Liver (tissue), 9 donors: Measurements from ENCODE around the gene NAT16. TPM values are rescaled to one million over a fixed set of nuclear protein-coding genes. Genes with fewer than 3 reads are reported as not detected.

Experiments used
- DNase-seq: peaks from one replicate; pipeline ENCODE4 v3.0.0-alpha.2; 2017; ENCODE audit warnings: low spot score
- H3K27ac ChIP-seq, 2 donors: one replicate each; pipeline ENCODE4 v1.7.0; 2013; ENCODE audit warnings: inconsistent platforms in 2 of 2, low read length in 2 of 2, control low read depth in 1 of 2, low read depth in 1 of 2, mild to moderate bottlenecking in 1 of 2
- H3K27me3 ChIP-seq, 4 donors: one replicate each; pipeline versions ENCODE4 v1.6.1 to v1.7.0; 2013; ENCODE audit warnings: low read length in 3 of 4, inconsistent platforms in 1 of 4, mild to moderate bottlenecking in 1 of 4, moderate library complexity in 1 of 4; ENCODE audit not compliant: control insufficient read depth in 4 of 4, insufficient read depth in 4 of 4
- H3K36me3 ChIP-seq, 4 donors: one replicate each; pipeline versions ENCODE4 v1.6.1 to v1.7.0; 2013; ENCODE audit warnings: low read length in 3 of 4, mild to moderate bottlenecking in 3 of 4, low read depth in 1 of 4, moderate library complexity in 1 of 4; ENCODE audit not compliant: control insufficient read depth in 4 of 4, insufficient read depth in 3 of 4
- H3K4me1 ChIP-seq, 4 donors: one replicate each; pipeline versions ENCODE4 v1.6.1 to v1.7.0; 2013; ENCODE audit warnings: low read length in 3 of 4, mild to moderate bottlenecking in 3 of 4, moderate library complexity in 1 of 4; ENCODE audit not compliant: control insufficient read depth in 4 of 4, insufficient read depth in 4 of 4
- H3K4me3 ChIP-seq, 3 donors: one replicate each; pipeline versions ENCODE4 v1.6.1 to v1.7.0; 2013; ENCODE audit warnings: low read length in 3 of 3, control low read depth in 1 of 3, low read depth in 1 of 3, mild to moderate bottlenecking in 1 of 3
- H3K9ac ChIP-seq, 2 donors: one replicate each; pipeline ENCODE4 v1.7.0; 2013; ENCODE audit warnings: low read length in 2 of 2, mild to moderate bottlenecking in 2 of 2, moderate library complexity in 2 of 2, control low read depth in 1 of 2, low read depth in 1 of 2
- H3K9me3 ChIP-seq, 4 donors: one replicate each; pipeline versions ENCODE4 v1.6.1 to v1.7.0; 2013; ENCODE audit warnings: low read length in 3 of 4; ENCODE audit not compliant: control insufficient read depth in 4 of 4
- ATF3 ChIP-seq: IDR thresholded peaks from 2 replicates; pipeline ENCODE4 v1.6.1; 2016; ENCODE audit warnings: antibody characterized with exemption
- EGR1 ChIP-seq, 2 donors: IDR thresholded peaks; 2 replicates each; pipeline ENCODE4 v1.6.1; 2016 to 2018; ENCODE audit warnings: antibody characterized with exemption in 2 of 2, low read depth in 2 of 2
- FOXA1 ChIP-seq: IDR thresholded peaks from 2 replicates; pipeline ENCODE4 v1.6.1; 2016; ENCODE audit warnings: antibody characterized with exemption
- FOXA2 ChIP-seq: IDR thresholded peaks from 2 replicates; pipeline ENCODE4 v1.6.1; 2016; ENCODE audit warnings: antibody characterized with exemption
- GABPA ChIP-seq, 2 donors: IDR thresholded peaks in 1 of 2; conservative IDR thresholded peaks in 1 of 2; 2 replicates each; pipeline ENCODE4 v1.6.1; 2016; ENCODE audit warnings: antibody characterized with exemption in 2 of 2, mild to moderate bottlenecking in 1 of 2, moderate library complexity in 1 of 2
- HNF4A ChIP-seq, 2 donors: conservative IDR thresholded peaks; 2 replicates each; pipeline ENCODE4 v1.6.1; 2016; ENCODE audit warnings: antibody characterized with exemption in 2 of 2, mild to moderate bottlenecking in 2 of 2
- HNF4G ChIP-seq: IDR thresholded peaks from 2 replicates; pipeline ENCODE4 v1.6.1; 2016; ENCODE audit warnings: antibody characterized with exemption
- JUND ChIP-seq, 2 donors: IDR thresholded peaks; 2 replicates each; pipeline ENCODE4 v1.6.1; 2016; ENCODE audit warnings: antibody characterized with exemption in 2 of 2
- MAX ChIP-seq: IDR thresholded peaks from 2 replicates; pipeline ENCODE4 v1.6.1; 2016; ENCODE audit warnings: antibody characterized with exemption
- NR2F2 ChIP-seq: IDR thresholded peaks from 2 replicates; pipeline ENCODE4 v1.6.1; 2016; ENCODE audit warnings: antibody characterized with exemption
- RAD21 ChIP-seq, 2 donors: IDR thresholded peaks; 2 replicates each; pipeline ENCODE4 v1.6.1; 2016; ENCODE audit warnings: antibody characterized with exemption in 2 of 2, mild to moderate bottlenecking in 2 of 2
- RXRA ChIP-seq, 2 donors: IDR thresholded peaks; 2 replicates each; pipeline ENCODE4 v1.6.1; 2017 to 2018; ENCODE audit warnings: antibody characterized with exemption in 2 of 2, mild to moderate bottlenecking in 1 of 2
- SP1 ChIP-seq: IDR thresholded peaks from 2 replicates; pipeline ENCODE4 v1.6.1; 2018; ENCODE audit warnings: antibody characterized with exemption, mild to moderate bottlenecking
- TAF1 ChIP-seq: conservative IDR thresholded peaks from 2 replicates; pipeline ENCODE4 v1.6.1; 2016; ENCODE audit warnings: antibody characterized with exemption, mild to moderate bottlenecking
- YY1 ChIP-seq: IDR thresholded peaks from 2 replicates; pipeline ENCODE4 v1.6.1; 2016; ENCODE audit warnings: antibody characterized with exemption, mild to moderate bottlenecking
- WGBS: extraction: QIAGEN DNeasy Blood & Tissue Kit; methylation state at CpG from one replicate; pipeline ENCODE4 v1.1.7; 2013; 5-methylcytosine and 5-hydroxymethylcytosine counted together
- polyA plus RNA-seq, 2 donors: library from polyadenylated mRNA; stranded (reverse) in 1 of 2; unstranded in 1 of 2; fragments of 200-250 nt in 1 of 2; fragments of >200 nt in 1 of 2; fragmentation: Nextera tagmentation in 1 of 2; extraction: Ambion mirVana in 1 of 2; gene quantifications; one replicate each; pipeline versions ENCODE4 v1.2.1 to v1.2.3, GENCODE V29; 2013 to 2015
- total RNA-seq, 2 donors: library from RNA; depleted of rRNA; stranded (reverse); fragments of >200 nt; gene quantifications; one replicate each; pipeline ENCODE4 v1.2.3, GENCODE V29; 2014
- TF ChIP-seq, protein P1 (sequence below): fragments of 150-350 bp; IDR thresholded peaks from 2 replicates; pipeline ENCODE4 v1.5.1; 2017; ENCODE audit warnings: improper control_type of control experiment, low read depth, low read length; ENCODE audit not compliant: missing input control
- TF ChIP-seq, protein P2 (sequence below): IDR thresholded peaks from 2 replicates; pipeline ENCODE4 v1.6.1; 2016; ENCODE audit warnings: antibody characterized with exemption
- TF ChIP-seq, protein P3 (sequence below): IDR thresholded peaks from 2 replicates; pipeline ENCODE4 v1.6.1; 2016; ENCODE audit warnings: antibody characterized with exemption, mild to moderate bottlenecking
- donor health status: healthy.
- donor health status: healthy.
- donor health status: healthy.
- donor health status: healthy.
- donor health status: healthy.

Gene NAT16
- total and polyA plus RNA-seq, 4 donors = not detected

- TF ChIP-seq, protein P1, sequence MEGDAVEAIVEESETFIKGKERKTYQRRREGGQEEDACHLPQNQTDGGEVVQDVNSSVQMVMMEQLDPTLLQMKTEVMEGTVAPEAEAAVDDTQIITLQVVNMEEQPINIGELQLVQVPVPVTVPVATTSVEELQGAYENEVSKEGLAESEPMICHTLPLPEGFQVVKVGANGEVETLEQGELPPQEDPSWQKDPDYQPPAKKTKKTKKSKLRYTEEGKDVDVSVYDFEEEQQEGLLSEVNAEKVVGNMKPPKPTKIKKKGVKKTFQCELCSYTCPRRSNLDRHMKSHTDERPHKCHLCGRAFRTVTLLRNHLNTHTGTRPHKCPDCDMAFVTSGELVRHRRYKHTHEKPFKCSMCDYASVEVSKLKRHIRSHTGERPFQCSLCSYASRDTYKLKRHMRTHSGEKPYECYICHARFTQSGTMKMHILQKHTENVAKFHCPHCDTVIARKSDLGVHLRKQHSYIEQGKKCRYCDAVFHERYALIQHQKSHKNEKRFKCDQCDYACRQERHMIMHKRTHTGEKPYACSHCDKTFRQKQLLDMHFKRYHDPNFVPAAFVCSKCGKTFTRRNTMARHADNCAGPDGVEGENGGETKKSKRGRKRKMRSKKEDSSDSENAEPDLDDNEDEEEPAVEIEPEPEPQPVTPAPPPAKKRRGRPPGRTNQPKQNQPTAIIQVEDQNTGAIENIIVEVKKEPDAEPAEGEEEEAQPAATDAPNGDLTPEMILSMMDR = no peak
- no peak for TF ChIP-seq FOXA2
- no peak for TF ChIP-seq SP1
- TF ChIP-seq, protein P2, sequence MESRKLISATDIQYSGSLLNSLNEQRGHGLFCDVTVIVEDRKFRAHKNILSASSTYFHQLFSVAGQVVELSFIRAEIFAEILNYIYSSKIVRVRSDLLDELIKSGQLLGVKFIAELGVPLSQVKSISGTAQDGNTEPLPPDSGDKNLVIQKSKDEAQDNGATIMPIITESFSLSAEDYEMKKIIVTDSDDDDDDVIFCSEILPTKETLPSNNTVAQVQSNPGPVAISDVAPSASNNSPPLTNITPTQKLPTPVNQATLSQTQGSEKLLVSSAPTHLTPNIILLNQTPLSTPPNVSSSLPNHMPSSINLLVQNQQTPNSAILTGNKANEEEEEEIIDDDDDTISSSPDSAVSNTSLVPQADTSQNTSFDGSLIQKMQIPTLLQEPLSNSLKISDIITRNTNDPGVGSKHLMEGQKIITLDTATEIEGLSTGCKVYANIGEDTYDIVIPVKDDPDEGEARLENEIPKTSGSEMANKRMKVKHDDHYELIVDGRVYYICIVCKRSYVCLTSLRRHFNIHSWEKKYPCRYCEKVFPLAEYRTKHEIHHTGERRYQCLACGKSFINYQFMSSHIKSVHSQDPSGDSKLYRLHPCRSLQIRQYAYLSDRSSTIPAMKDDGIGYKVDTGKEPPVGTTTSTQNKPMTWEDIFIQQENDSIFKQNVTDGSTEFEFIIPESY = no peak
- no peak for TF ChIP-seq HNF4A (conservative IDR thresholded peaks at IDR 0.05)
Measured at GRCh38 chr7:101206665-101207042, 26.6 kb upstream of the NAT16 start (continued).

GRCh38 chr7:101205901-101206664 is 26.0 kb upstream of the NAT16 start:
- Histone ChIP-seq H3K27me3 (no peaks in the 10 kb centered on the region), H3K9me3 (no peaks in the 10 kb centered on the region), H3K9ac (no peak overlapping the region), H3K4me1 (peaks cover 2 to 14% (median 8%) of the 10 kb centered on the region in 4 donors), H3K36me3 (peaks cover 11 to 35% (median 18%) of the 10 kb centered on the region in 4 donors), H3K27ac (no peak overlapping the region), H3K4me3 (no peak overlapping the region)
- WGBS = 91% methylated on average over 32 of the region's 32 CpGs
- no peak for DNase-seq
- no peak for TF ChIP-seq RAD21 (IDR thresholded peaks at IDR 0.05)
- no peak for TF ChIP-seq HNF4G
- no peak for TF ChIP-seq SP1
- no peak for TF ChIP-seq FOXA2
- TF ChIP-seq TAF1 = no peak
- TF ChIP-seq GABPA (IDR thresholded peaks at IDR 0.05 in 1 of 2, conservative IDR thresholded peaks at IDR 0.05 in 1 of 2) = no peak
- TF ChIP-seq, protein P3, sequence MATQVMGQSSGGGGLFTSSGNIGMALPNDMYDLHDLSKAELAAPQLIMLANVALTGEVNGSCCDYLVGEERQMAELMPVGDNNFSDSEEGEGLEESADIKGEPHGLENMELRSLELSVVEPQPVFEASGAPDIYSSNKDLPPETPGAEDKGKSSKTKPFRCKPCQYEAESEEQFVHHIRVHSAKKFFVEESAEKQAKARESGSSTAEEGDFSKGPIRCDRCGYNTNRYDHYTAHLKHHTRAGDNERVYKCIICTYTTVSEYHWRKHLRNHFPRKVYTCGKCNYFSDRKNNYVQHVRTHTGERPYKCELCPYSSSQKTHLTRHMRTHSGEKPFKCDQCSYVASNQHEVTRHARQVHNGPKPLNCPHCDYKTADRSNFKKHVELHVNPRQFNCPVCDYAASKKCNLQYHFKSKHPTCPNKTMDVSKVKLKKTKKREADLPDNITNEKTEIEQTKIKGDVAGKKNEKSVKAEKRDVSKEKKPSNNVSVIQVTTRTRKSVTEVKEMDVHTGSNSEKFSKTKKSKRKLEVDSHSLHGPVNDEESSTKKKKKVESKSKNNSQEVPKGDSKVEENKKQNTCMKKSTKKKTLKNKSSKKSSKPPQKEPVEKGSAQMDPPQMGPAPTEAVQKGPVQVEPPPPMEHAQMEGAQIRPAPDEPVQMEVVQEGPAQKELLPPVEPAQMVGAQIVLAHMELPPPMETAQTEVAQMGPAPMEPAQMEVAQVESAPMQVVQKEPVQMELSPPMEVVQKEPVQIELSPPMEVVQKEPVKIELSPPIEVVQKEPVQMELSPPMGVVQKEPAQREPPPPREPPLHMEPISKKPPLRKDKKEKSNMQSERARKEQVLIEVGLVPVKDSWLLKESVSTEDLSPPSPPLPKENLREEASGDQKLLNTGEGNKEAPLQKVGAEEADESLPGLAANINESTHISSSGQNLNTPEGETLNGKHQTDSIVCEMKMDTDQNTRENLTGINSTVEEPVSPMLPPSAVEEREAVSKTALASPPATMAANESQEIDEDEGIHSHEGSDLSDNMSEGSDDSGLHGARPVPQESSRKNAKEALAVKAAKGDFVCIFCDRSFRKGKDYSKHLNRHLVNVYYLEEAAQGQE = no peak
- no peak for TF ChIP-seq YY1
- TF ChIP-seq, protein P1 = no peak
- no peak for TF ChIP-seq ATF3
- TF ChIP-seq MAX = no peak
- TF ChIP-seq, protein P2 = no peak
- TF ChIP-seq EGR1 (IDR thresholded peaks at IDR 0.05; ENCODE audit: low read depth in 2 of 2) = no peak
- TF ChIP-seq HNF4A (conservative IDR thresholded peaks at IDR 0.05) = no peak
- no peak for TF ChIP-seq FOXA1
- no peak for TF ChIP-seq JUND (IDR thresholded peaks at IDR 0.05)
- no peak for TF ChIP-seq RXRA (IDR thresholded peaks at IDR 0.05)
- TF ChIP-seq NR2F2 = no peak
